HG03135 (cell line): ENCODE data around the gene SPAAR.
"Not testable (repeated sequence)": the region's sequence is repeated elsewhere in the genome, so short reads cannot be mapped to it uniquely, and the experiment has no call there.

Experiments
- ATAC-seq: cut with Tn5 transposase; IDR thresholded peaks from one replicate; pipeline ENCODE4 v1.9.1; 2021; ENCODE audit warnings: mild to moderate bottlenecking, moderate library complexity; ENCODE audit not compliant: unreplicated experiment

The SPAAR gene

GRCh38 chr9:35909274-35909673, at the start of gene SPAAR:
SPAAR (plus strand) TSS chr9:35909490; CDS start chr9:35910464, 974 bp downstream.
- ATAC-seq: no peak

- no peak for ATAC-seq
These were observed 49.3 kb upstream of the SPAAR start for GRCh38 chr9:35859990-35860339.

- ATAC-seq: no peak
These were observed 48.0 kb upstream of the SPAAR start for GRCh38 chr9:35861161-35861897.

- no peak for ATAC-seq
These were observed 47.0 kb upstream of the SPAAR start for GRCh38 chr9:35862328-35862727.

GRCh38 chr9:35863583-35863982, 45.7 kb upstream of the SPAAR start:
- ATAC-seq: no peak

GRCh38 chr9:35864695-35865255, 44.5 kb upstream of the SPAAR start:
- ATAC-seq: no peak

GRCh38 chr9:35867538-35867937, 41.8 kb upstream of the SPAAR start:
- ATAC-seq: no peak

GRCh38 chr9:35868933-35869332, 40.4 kb upstream of the SPAAR start:
- ATAC-seq: no peak

- ATAC-seq: no peak
These were observed 39.6 kb upstream of the SPAAR start for GRCh38 chr9:35869621-35870216.

GRCh38 chr9:35870351-35870923, 38.9 kb upstream of the SPAAR start, which contains the start of gene OR13J1:
OR13J1 (minus strand) TSS chr9:35870401; CDS start chr9:35870401, 0 bp downstream.
- no peak for ATAC-seq

- ATAC-seq: no peak
These were observed 37.7 kb upstream of the SPAAR start for GRCh38 chr9:35871545-35871944.

- ATAC-seq: no peak
These were observed 36.8 kb upstream of the SPAAR start for GRCh38 chr9:35872505-35872904.

GRCh38 chr9:35882263-35882848, 26.9 kb upstream of the SPAAR start:
- ATAC-seq: no peak

- ATAC-seq: no peak
These were observed 26.3 kb upstream of the SPAAR start for GRCh38 chr9:35882996-35883395.

- not testable (repeated sequence) for ATAC-seq
These were observed 24.4 kb upstream of the SPAAR start for GRCh38 chr9:35884908-35885307.

- ATAC-seq: no peak
These were observed 17.6 kb upstream of the SPAAR start for GRCh38 chr9:35891646-35892045.

- no peak for ATAC-seq
These were observed 17.2 kb upstream of the SPAAR start for GRCh38 chr9:35892051-35892450.

- no peak for ATAC-seq
These were observed 12.7 kb upstream of the SPAAR start for GRCh38 chr9:35896570-35896969.

- ATAC-seq: not testable (repeated sequence)
These were observed 11.8 kb upstream of the SPAAR start for GRCh38 chr9:35897376-35898099.

GRCh38 chr9:35898337-35898736, 11.0 kb upstream of the SPAAR start:
- ATAC-seq: no peak

GRCh38 chr9:35899021-35899420, 10.3 kb upstream of the SPAAR start:
- no peak for ATAC-seq
